Measurements from ENCODE around the gene VPS8. TPM values are rescaled to one million over a fixed set of nuclear protein-coding genes. Genes with fewer than 3 reads are reported as not detected.

VPS8 gene
- polyA plus RNA-seq, 2 of the 4 experiments (the other 2 are of a cell fraction): 10.3 to 30.1 TPM

DNA sequence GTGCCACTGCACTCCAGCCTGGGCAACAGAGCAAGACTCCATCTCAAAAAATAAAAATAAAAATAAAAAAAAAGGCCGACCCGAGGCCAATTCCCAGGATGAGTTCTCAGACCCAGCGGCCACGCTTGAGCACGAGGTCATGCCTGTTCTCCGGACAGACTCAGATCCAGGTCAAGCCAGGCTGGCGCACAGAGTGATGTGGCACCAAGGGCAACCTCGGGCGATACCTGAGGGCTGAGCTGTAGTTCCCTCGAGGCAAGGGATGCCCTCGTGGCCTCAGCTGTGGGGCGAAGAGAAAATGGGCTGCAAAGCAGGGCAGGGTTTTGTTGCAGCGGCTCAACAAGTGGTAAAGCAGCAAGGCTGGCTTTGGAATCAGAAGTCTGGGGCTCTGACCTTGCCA lies 263.6 kb downstream of the VPS8 start:
- FAIRE-seq: no peak
- 57% methylated on average over 13 of the region's 13 CpGs for WGBS (ENCODE audit: missing lambda C conversion rate)
- CTCF ChIA-PET: no interaction called here

DNA sequence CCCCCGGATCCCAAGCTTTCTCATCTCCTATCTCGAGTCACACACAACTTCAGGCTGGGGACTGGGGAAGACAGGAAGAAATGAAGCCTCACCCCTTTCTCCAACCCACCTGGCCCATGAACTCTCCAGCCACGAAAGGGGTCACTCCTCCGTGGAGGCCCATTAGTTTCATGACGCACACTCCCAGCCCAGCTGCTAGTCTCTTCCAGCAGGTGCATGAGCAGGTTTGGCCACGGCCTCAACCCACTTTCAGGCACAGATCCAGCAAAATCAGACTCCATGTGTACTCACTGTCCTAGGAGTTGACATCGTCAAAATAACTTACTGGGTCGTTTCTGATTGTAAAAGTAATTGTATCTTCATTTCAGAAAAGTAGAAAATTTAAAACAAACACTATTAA lies 264.3 kb downstream of the VPS8 start:
- ChIA-PET CTCF (no interaction called here), POLR2A (no interaction called here)
- FAIRE-seq: no peak
- TF ChIP-seq HOXB5 (CRISPR knock-in tag; IDR thresholded peaks at IDR 0.05) (no peak), RCOR1 (IDR thresholded peaks at IDR 0.05; ENCODE audit: low read depth, low read length) (no peak), CHD2 (IDR thresholded peaks at IDR 0.05; ENCODE audit: low read length, partially characterized antibody) (no peak), RNF2 (IDR thresholded peaks at IDR 0.05; ENCODE audit: borderline replicate concordance, low read depth) (no peak), PBX3 (IDR thresholded peaks at IDR 0.05) (no peak), TP53 (CRISPR knock-in tag; IDR thresholded peaks at IDR 0.05) (no peak), ESRRA (IDR thresholded peaks at IDR 0.05; ENCODE audit: borderline replicate concordance, low read length) (no peak), HDAC2 (IDR thresholded peaks at IDR 0.05) (no peak), HOXA7 (CRISPR knock-in tag; IDR thresholded peaks at IDR 0.05) (no peak), NPAS2 (CRISPR knock-in tag; IDR thresholded peaks at IDR 0.05; ENCODE audit: borderline replicate concordance) (no peak), EP300 (IDR thresholded peaks at IDR 0.05) (no peak), ZSCAN20 (CRISPR knock-in tag; IDR thresholded peaks at IDR 0.05) (no peak), BHLHE40 (IDR thresholded peaks at IDR 0.05; ENCODE audit: low read depth, low read length) (no peak)
- Histone ChIP-seq H3K4me2 (no peak overlapping the region), H3K4me3 (no peak overlapping the region), H3K9me3 (no peaks in the 10 kb centered on the region), H3K27ac (no peak overlapping the region), H3K4me1 (no peaks in the 10 kb centered on the region)
- 52% methylated on average over 8 of the region's 8 CpGs for WGBS (ENCODE audit: missing lambda C conversion rate)
- DNase-seq (ENCODE audit: low read depth in 1 of 2, low spot score in 1 of 2): no peak
- ATAC-seq: no peak

More for the DNA sequence above, 263.6 kb downstream of the VPS8 start:
- no peak overlapping the region for H3K4me2 ChIP-seq
- no peaks in the 10 kb centered on the region for H3K4me1 ChIP-seq
- DNase-seq (ENCODE audit: low read depth in 1 of 2, low spot score in 1 of 2) (no peak), ATAC-seq (no peak)
- no peak overlapping the region for H3K4me3 ChIP-seq
- no peaks in the 10 kb centered on the region for H3K9me3 ChIP-seq
- POLR2A ChIA-PET: no interaction called here
- no peak overlapping the region for H3K27ac ChIP-seq
- TF ChIP-seq MYC (IDR thresholded peaks at IDR 0.05; ENCODE audit: borderline replicate concordance, low read length) (no peak), REST (IDR thresholded peaks at IDR 0.05) (no peak), ZSCAN20 (CRISPR knock-in tag; IDR thresholded peaks at IDR 0.05) (no peak)

DNA sequence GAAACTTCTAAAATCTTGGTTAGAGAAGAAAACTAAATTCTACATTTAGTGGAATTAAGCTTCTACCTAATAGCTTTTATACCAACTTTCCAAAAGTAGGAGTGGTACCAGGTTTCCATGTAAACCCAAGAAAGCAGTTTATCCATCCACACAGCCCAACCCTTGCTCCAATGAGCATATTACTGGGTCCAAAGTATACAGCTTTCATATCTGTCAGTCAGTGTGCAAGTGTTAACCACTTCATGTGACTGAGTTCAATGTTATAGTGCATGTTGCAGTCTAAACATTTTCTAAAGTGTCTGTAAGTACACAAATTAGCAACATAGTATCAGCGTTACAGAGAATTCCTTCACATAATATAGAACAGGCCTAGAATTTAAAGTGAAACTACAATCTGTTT lies 267.7 kb downstream of the VPS8 start:
- no peak overlapping the region for H3K4me3 ChIP-seq
- FAIRE-seq (no peak), DNase-seq (ENCODE audit: low read depth in 1 of 2, low spot score in 1 of 2) (no peak), ATAC-seq (no peak)
- CTCF ChIA-PET: no interaction called here
- TF ChIP-seq CHD2 (IDR thresholded peaks at IDR 0.05; ENCODE audit: low read length, partially characterized antibody) (no peak), KDM5A (IDR thresholded peaks at IDR 0.05) (no peak), KDM1A (IDR thresholded peaks at IDR 0.05; ENCODE audit: low read depth) (no peak), POLR2AphosphoS2 (conservative IDR thresholded peaks at IDR 0.05; ENCODE audit: low read length) (no peak), MAFK (IDR thresholded peaks at IDR 0.05; ENCODE audit: partially characterized antibody) (no peak), RARB (CRISPR knock-in tag; IDR thresholded peaks at IDR 0.05) (no peak), HMGXB4 (CRISPR knock-in tag; IDR thresholded peaks at IDR 0.05; ENCODE audit: borderline replicate concordance) (no peak), SREBF2 (IDR thresholded peaks at IDR 0.05) (no peak), FOSL2 (IDR thresholded peaks at IDR 0.05) (no peak), FOSL2 (CRISPR knock-in tag; IDR thresholded peaks at IDR 0.05) (no peak), ESRRA (IDR thresholded peaks at IDR 0.05; ENCODE audit: borderline replicate concordance, low read length) (no peak), PBX3 (IDR thresholded peaks at IDR 0.05) (no peak), NR3C1 (IDR thresholded peaks at IDR 0.05) (no peak), ZSCAN20 (CRISPR knock-in tag; IDR thresholded peaks at IDR 0.05) (no peak), JUN (IDR thresholded peaks at IDR 0.05) (no peak), MYC (IDR thresholded peaks at IDR 0.05; ENCODE audit: borderline replicate concordance, low read length) (no peak), TP53 (CRISPR knock-in tag; IDR thresholded peaks at IDR 0.05) (no peak), E2F6 (IDR thresholded peaks at IDR 0.05; ENCODE audit: borderline replicate concordance, low read depth) (no peak)
- H3K9me3 ChIP-seq: no peaks in the 10 kb centered on the region
- H3K4me2 ChIP-seq: no peak overlapping the region
- H3K4me1 ChIP-seq: no peaks in the 10 kb centered on the region
- POLR2A ChIA-PET: no interaction called here
- H3K27ac ChIP-seq: no peak overlapping the region
- 94% methylated on average over 1 of the region's 1 CpG for WGBS (ENCODE audit: missing lambda C conversion rate)

Measured in A549 (cell line).